Activated B cell treated with CpG ODN at 0.5 μM for 24 hours (primary cell): ENCODE results near the gene PHGDH. TPM values are rescaled to one million over a fixed set of nuclear protein-coding genes. Genes with fewer than 3 reads are reported as not detected.

Source experiments
- ATAC-seq: fragments of 200-7000 bp; cut with Tn5 transposase; one replicate; pipeline ENCODE4 v1.10.0; 2021; ENCODE audit warnings: low read depth, mild to moderate bottlenecking, moderate library complexity
- CTCF ChIA-PET: fragments of 350-600 bp; sonication (Branson Sonifier 250); formaldehyde crosslinking; loops from one replicate; lab custom pipeline; 2021; ENCODE audit warnings: antibody characterized with exemption; lab: Charles Lee
- POLR2A ChIA-PET: fragments of 350-600 bp; sonication (Branson Sonifier 250); formaldehyde crosslinking; loops from one replicate; lab custom pipeline; 2021; ENCODE audit warnings: antibody characterized with exemption; lab: Charles Lee
- DNase-seq: peaks from one replicate; pipeline ENCODE4 v3.0.0; 2022
- H3K27ac Mint-ChIP-seq: one replicate; pipeline ENCODE4 v1.8.0; 2020; ENCODE audit warnings: mixed read lengths
- H3K27me3 Mint-ChIP-seq: one replicate; pipeline ENCODE4 v1.8.0; 2021; ENCODE audit warnings: mixed read lengths
- H3K36me3 Mint-ChIP-seq: one replicate; pipeline ENCODE4 v1.8.0; 2021; ENCODE audit warnings: low read depth, mixed read lengths
- H3K4me1 Mint-ChIP-seq: one replicate; pipeline ENCODE4 v1.8.0; 2021; ENCODE audit warnings: mixed read lengths
- H3K4me3 Mint-ChIP-seq: one replicate; pipeline ENCODE4 v1.8.0; 2020; ENCODE audit warnings: mild to moderate bottlenecking, mixed read lengths
- H3K9me3 Mint-ChIP-seq: one replicate; pipeline ENCODE4 v1.8.0; 2020; ENCODE audit warnings: mixed read lengths
- CTCF ChIP-seq: fragments of 200-600 bp; IDR thresholded peaks from one replicate; pipeline ENCODE4 v1.8.0; 2022; ENCODE audit warnings: antibody characterized with exemption, mild to moderate bottlenecking
- intact Hi-C: fragments of 100-400 bp; cut with micrococcal nuclease; formaldehyde crosslinking; loops from one replicate; pipeline ENCODE4 v1.15.1; 2024
- total RNA-seq: library from RNA; stranded (reverse); gene quantifications from 2 replicates; pipeline ENCODE4 v1.2.3, GENCODE V29; 2022

PHGDH gene
- total RNA-seq, 1 donor from 2014 or later = 51.6 TPM

- H3K27me3 Mint-ChIP-seq = no peaks in the 10 kb centered on the region
- no peak overlapping the region for H3K4me3 Mint-ChIP-seq
- no peaks in the 10 kb centered on the region for H3K9me3 Mint-ChIP-seq
- peaks cover 5% of the 10 kb centered on the region for H3K4me1 Mint-ChIP-seq
- ChIA-PET POLR2A (no interaction called here), CTCF (no interaction called here)
- H3K36me3 Mint-ChIP-seq = peaks cover 10% of the 10 kb centered on the region
- no peak for DNase-seq
- H3K27ac Mint-ChIP-seq = no peak overlapping the region
- TF ChIP-seq CTCF = no peak
- intact Hi-C loops = no loop called here
- peak; percentile 10 for ATAC-seq
These were observed 16.3 kb downstream of the PHGDH start for GRCh38 chr1:119727991-119728390.

GRCh38 chr1:119729044-119729443 is 17.3 kb downstream of the PHGDH start:
- Mint-ChIP-seq H3K4me3 (no peak overlapping the region), H3K4me1 (peaks cover 5% of the 10 kb centered on the region), H3K27ac (no peak overlapping the region), H3K36me3 (peaks cover 10% of the 10 kb centered on the region), H3K27me3 (no peaks in the 10 kb centered on the region), H3K9me3 (no peaks in the 10 kb centered on the region)
- intact Hi-C loops = no loop called here
- ATAC-seq (no peak), DNase-seq (no peak)
- TF ChIP-seq CTCF = no peak
- CTCF ChIA-PET = no interaction called here
- POLR2A ChIA-PET = no interaction called here

GRCh38 chr1:119731060-119731459 is 19.3 kb downstream of the PHGDH start:
- no peak for DNase-seq
- ChIA-PET POLR2A (no interaction called here), CTCF (interaction anchor here (1.4 kb wide), 2 partner anchors 12 to 15 kb away, joined by 3 to 5 read pairs; no protein-coding TSS in a partner anchor)
- intact Hi-C loops = no loop called here
- no peak overlapping the region for H3K27ac Mint-ChIP-seq
- no peaks in the 10 kb centered on the region for H3K9me3 Mint-ChIP-seq
- no peaks in the 10 kb centered on the region for H3K27me3 Mint-ChIP-seq
- no peak for ATAC-seq
- no peak for TF ChIP-seq CTCF
- H3K36me3 Mint-ChIP-seq = peaks cover 16% of the 10 kb centered on the region
- H3K4me1 Mint-ChIP-seq = peaks cover 5% of the 10 kb centered on the region
- no peak overlapping the region for H3K4me3 Mint-ChIP-seq

- intact Hi-C loops = no loop called here
- Mint-ChIP-seq H3K27me3 (no peaks in the 10 kb centered on the region), H3K4me1 (peaks cover 5% of the 10 kb centered on the region), H3K36me3 (peaks cover 16% of the 10 kb centered on the region), H3K9me3 (no peaks in the 10 kb centered on the region), H3K27ac (no peak overlapping the region), H3K4me3 (no peak overlapping the region)
- DNase-seq (no peak), ATAC-seq (no peak)
- no peak for TF ChIP-seq CTCF
- ChIA-PET CTCF (interaction anchor here (1.4 kb wide), 2 partner anchors 12 to 15 kb away, joined by 3 to 5 read pairs; no protein-coding TSS in a partner anchor), POLR2A (no interaction called here)
These were observed 20.2 kb downstream of the PHGDH start for GRCh38 chr1:119731741-119732430.

GRCh38 chr1:119732465-119733168 is 20.9 kb downstream of the PHGDH start:
- TF ChIP-seq CTCF = no peak

More at GRCh38 chr1:119732465-119733168, 20.9 kb downstream of the PHGDH start:
- DNase-seq (no peak), ATAC-seq (no peak)
- no peaks in the 10 kb centered on the region for H3K9me3 Mint-ChIP-seq
- H3K27ac Mint-ChIP-seq = no peak overlapping the region
- H3K4me1 Mint-ChIP-seq = peaks cover 5% of the 10 kb centered on the region
- H3K36me3 Mint-ChIP-seq = peaks cover 11% of the 10 kb centered on the region
- no peaks in the 10 kb centered on the region for H3K27me3 Mint-ChIP-seq
- ChIA-PET POLR2A (no interaction called here), CTCF (no interaction called here)
- no peak overlapping the region for H3K4me3 Mint-ChIP-seq
- intact Hi-C loops = no loop called here
